ENCODE data around the gene TMEM108. TPM values are rescaled to one million over a fixed set of nuclear protein-coding genes. Genes with fewer than 3 reads are reported as not detected.

TMEM108 gene
- total and polyA plus RNA-seq, 8 donors: 0.37 to 2.1 (median 0.84) TPM; not detected in 2

DNA sequence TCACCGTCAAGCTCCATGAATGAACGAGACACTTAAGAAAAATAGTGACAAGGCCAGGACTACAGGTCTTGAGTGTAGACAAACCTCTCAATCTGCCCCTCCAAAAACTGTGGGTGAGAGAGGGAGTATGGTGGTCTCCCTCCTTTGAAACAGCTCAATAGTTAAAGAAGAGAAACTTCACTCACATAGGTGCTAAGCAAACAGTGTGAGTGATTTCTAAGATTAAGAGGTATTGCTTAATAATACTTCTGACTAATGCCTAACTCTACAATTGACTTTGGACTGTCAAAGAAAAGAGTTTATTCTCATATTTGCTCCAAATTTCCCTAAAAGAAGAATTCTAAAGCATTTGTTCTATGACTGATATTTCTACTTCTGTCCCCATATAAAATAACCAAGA is 17.0 kb upstream of the TMEM108 start:
- WGBS, 5 donors: 61 to 97% (median 90%) methylated on average over 2 of the region's 2 CpGs

DNA sequence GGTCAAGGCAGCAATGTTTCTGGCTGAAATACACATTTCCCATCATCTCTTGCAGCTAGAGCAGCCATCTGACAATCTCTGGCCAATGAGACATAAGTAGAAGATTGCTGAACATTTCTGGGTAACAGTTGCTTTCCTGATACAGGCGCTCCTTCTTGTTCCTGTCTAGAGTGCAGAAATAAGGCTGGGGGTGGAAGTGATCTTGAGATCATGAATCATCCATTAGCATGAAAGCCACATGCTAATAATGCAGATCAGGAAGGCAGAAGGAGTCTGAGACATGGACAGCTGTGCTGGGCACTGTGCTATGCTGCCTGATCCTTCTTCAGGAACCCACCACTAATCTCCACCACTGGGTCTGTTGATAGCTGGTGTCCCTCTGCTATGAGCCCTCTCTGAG is 14.8 kb upstream of the TMEM108 start:
- WGBS, 5 donors: 72 to 98% (median 87%) methylated on average over 1 of the region's 1 CpG
- H3K4me1 ChIP-seq: no peaks in the 10 kb centered on the region
- intact Hi-C loops (cut with DNase I; ENCODE audit: low total_unique reads): no loop called here
- H3K27ac ChIP-seq: no peak overlapping the region
- no peaks in the 10 kb centered on the region for H3K36me3 ChIP-seq
- peaks cover 0 to 15% (median 0%) of the 10 kb centered on the region in 3 donors for H3K27me3 ChIP-seq
- TF ChIP-seq POLR2AphosphoS5 (IDR thresholded peaks at IDR 0.05) (no peak), EP300 (IDR thresholded peaks at IDR 0.05) (no peak), POLR2A (IDR thresholded peaks at IDR 0.05) (no peak)
- TF ChIP-seq, protein P1, sequence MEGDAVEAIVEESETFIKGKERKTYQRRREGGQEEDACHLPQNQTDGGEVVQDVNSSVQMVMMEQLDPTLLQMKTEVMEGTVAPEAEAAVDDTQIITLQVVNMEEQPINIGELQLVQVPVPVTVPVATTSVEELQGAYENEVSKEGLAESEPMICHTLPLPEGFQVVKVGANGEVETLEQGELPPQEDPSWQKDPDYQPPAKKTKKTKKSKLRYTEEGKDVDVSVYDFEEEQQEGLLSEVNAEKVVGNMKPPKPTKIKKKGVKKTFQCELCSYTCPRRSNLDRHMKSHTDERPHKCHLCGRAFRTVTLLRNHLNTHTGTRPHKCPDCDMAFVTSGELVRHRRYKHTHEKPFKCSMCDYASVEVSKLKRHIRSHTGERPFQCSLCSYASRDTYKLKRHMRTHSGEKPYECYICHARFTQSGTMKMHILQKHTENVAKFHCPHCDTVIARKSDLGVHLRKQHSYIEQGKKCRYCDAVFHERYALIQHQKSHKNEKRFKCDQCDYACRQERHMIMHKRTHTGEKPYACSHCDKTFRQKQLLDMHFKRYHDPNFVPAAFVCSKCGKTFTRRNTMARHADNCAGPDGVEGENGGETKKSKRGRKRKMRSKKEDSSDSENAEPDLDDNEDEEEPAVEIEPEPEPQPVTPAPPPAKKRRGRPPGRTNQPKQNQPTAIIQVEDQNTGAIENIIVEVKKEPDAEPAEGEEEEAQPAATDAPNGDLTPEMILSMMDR (IDR thresholded peaks at IDR 0.05): no peak
- no peaks in the 10 kb centered on the region for H3K9me3 ChIP-seq
- no peak for DNase-seq
- H3K4me3 ChIP-seq: no peak overlapping the region

More for the DNA sequence above, 17.0 kb upstream of the TMEM108 start:
- no peak for TF ChIP-seq EP300 (IDR thresholded peaks at IDR 0.05)
- TF ChIP-seq, protein P1 (IDR thresholded peaks at IDR 0.05): no peak
- TF ChIP-seq POLR2A (IDR thresholded peaks at IDR 0.05): no peak
- no peak for TF ChIP-seq POLR2AphosphoS5 (IDR thresholded peaks at IDR 0.05)
- Histone ChIP-seq H3K27me3 (peaks cover 0 to 4% (median 0%) of the 10 kb centered on the region in 3 donors), H3K36me3 (no peaks in the 10 kb centered on the region), H3K4me3 (no peak overlapping the region), H3K27ac (no peak overlapping the region), H3K9me3 (no peaks in the 10 kb centered on the region), H3K4me1 (no peaks in the 10 kb centered on the region)
- DNase-seq: no peak
- intact Hi-C loops (cut with DNase I; ENCODE audit: low total_unique reads): no loop called here

DNA sequence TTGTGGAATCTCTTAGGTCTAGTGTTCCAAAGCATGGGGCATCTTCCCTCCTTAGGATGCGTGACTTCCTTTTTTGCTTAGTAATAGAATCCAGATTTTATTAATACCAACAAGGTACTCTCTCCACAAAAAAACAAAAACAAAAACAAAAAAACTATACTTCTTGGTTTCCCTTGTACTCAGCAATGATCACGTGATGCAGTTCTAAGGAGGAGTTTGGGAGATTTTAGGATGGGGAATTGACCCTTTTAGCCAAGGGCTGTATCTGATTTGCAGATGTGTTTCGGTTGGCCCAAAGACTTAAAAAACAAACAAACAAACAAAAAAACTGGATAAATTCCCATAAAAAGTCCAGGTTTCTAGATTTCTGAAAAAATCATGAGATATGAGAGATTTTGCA is 12.6 kb upstream of the TMEM108 start:
- TF ChIP-seq POLR2A (IDR thresholded peaks at IDR 0.05) (no peak), POLR2AphosphoS5 (IDR thresholded peaks at IDR 0.05) (no peak), EP300 (IDR thresholded peaks at IDR 0.05) (no peak)
- TF ChIP-seq, protein P1 (IDR thresholded peaks at IDR 0.05): no peak
- Histone ChIP-seq H3K36me3 (no peaks in the 10 kb centered on the region), H3K27me3 (peaks cover 0 to 15% (median 4%) of the 10 kb centered on the region in 3 donors), H3K4me1 (no peaks in the 10 kb centered on the region), H3K9me3 (no peaks in the 10 kb centered on the region), H3K27ac (no peak overlapping the region), H3K4me3 (no peak overlapping the region)
- no peak for DNase-seq
- intact Hi-C loops (cut with DNase I; ENCODE audit: low total_unique reads): no loop called here
- 57 to 83% (median 73%) methylated on average over 3 of the region's 3 CpGs for WGBS, 5 donors

DNA sequence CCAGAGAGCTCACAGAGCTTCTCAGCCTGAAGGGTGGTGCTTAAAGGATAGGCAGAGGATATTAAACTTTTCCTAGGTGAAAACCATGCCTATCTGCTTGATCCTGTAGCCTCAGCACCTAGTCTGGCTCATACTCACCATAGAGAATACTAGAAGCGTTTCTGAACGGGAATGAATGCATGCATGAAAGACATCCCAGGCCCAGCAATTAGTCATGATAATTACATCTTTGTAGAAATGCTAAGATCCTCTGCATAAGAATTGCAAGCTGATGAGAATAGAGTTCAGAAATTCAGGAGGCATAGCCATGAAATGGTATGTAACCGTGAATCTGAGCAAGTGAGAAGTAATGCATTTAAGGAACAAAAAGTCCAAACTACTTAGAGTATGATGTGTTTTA is 5.9 kb upstream of the TMEM108 start:
- H3K27ac ChIP-seq: no peak overlapping the region
- H3K4me1 ChIP-seq: peaks cover 0 to 2% (median under 1%) of the 10 kb centered on the region in 4 donors
- TF ChIP-seq EP300 (IDR thresholded peaks at IDR 0.05) (no peak), POLR2AphosphoS5 (IDR thresholded peaks at IDR 0.05) (no peak), POLR2A (IDR thresholded peaks at IDR 0.05) (no peak)
- TF ChIP-seq, protein P1 (IDR thresholded peaks at IDR 0.05): no peak
- peaks cover 0 to 28% (median 11%) of the 10 kb centered on the region in 3 donors for H3K27me3 ChIP-seq
- no peaks in the 10 kb centered on the region for H3K9me3 ChIP-seq
- 76 to 95% (median 93%) methylated on average over 3 of the region's 3 CpGs for WGBS, 5 donors
- H3K36me3 ChIP-seq: no peaks in the 10 kb centered on the region
- DNase-seq: no peak
- H3K4me3 ChIP-seq: no peak overlapping the region
- intact Hi-C loops (cut with DNase I; ENCODE audit: low total_unique reads): no loop called here
